ENCODE measurements around the gene CHCHD2.

DNA sequence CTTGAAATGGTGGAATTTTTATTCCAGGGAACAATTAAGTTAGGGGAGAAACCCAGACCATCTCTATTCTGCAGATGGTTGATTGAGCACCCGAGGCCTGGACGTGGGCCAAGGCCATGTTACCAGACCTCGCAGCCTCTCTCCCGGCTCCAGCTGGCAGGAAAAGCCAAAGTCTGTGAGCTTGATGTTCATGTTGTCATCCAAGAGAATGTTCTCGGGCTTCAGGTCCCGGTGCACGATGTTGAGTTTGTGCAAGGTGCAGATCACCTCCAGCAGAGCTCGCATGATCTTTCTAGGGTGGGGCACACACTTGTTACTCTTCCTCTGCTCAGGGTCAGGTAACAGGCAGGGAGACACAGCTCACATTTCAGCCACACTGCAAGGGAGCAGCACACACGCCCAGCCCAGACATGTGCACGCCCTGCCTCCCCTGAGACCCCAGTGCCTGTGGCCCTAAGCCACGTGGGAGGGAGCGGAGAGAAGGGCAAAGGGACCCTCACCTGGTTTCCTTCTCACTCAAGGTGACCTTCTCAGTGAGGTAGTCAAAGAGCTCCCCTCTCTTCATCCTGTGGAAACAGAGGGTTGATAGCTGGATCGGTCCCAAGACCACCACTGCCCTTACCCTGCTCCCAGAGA lies 23.0 kb downstream of the CHCHD2 start:
- TF ChIP-seq, protein P1, sequence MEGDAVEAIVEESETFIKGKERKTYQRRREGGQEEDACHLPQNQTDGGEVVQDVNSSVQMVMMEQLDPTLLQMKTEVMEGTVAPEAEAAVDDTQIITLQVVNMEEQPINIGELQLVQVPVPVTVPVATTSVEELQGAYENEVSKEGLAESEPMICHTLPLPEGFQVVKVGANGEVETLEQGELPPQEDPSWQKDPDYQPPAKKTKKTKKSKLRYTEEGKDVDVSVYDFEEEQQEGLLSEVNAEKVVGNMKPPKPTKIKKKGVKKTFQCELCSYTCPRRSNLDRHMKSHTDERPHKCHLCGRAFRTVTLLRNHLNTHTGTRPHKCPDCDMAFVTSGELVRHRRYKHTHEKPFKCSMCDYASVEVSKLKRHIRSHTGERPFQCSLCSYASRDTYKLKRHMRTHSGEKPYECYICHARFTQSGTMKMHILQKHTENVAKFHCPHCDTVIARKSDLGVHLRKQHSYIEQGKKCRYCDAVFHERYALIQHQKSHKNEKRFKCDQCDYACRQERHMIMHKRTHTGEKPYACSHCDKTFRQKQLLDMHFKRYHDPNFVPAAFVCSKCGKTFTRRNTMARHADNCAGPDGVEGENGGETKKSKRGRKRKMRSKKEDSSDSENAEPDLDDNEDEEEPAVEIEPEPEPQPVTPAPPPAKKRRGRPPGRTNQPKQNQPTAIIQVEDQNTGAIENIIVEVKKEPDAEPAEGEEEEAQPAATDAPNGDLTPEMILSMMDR (IDR thresholded peaks at IDR 0.05) = no peak
- no peak for TF ChIP-seq POLR2A (IDR thresholded peaks at IDR 0.05)

Data from esophagus squamous epithelium (tissue), 4 donors.